HepG2 (cell line): ENCODE measurements around the gene UQCR10. TPM values are rescaled to one million over a fixed set of nuclear protein-coding genes. Genes with fewer than 3 reads are reported as not detected.
A peak's percentile ranks its signal among the peaks of the same experiment; 100 is the strongest.

Experiments
- AGO1 ChIP-seq: fragments of 200-400 bp; formaldehyde crosslinking; IDR thresholded peaks from 2 replicates; pipeline ENCODE4 v1.6.1; 2017; ENCODE audit warnings: mild to moderate bottlenecking, low read depth, low read length, moderate library complexity; ENCODE audit not compliant: poor library complexity, severe bottlenecking
- ELF1 ChIP-seq: sonication (generic); formaldehyde crosslinking; IDR thresholded peaks from 2 replicates; pipeline ENCODE4 v1.4.0; 2020; ENCODE audit warnings: missing genetic modification reagents
- FOSL2 ChIP-seq: sonication (generic); formaldehyde crosslinking; IDR thresholded peaks from 2 replicates; pipeline ENCODE4 v1.4.0; 2020; ENCODE audit warnings: missing genetic modification reagents
- FOXP1 ChIP-seq, 2 experiments: fragments of 450-650 bp in 1 of 2; IDR thresholded peaks; 2 replicates each; pipeline ENCODE4 v1.6.1; 2017 to 2018; ENCODE audit warnings: antibody characterized with exemption in 1 of 2
- HOXA3 ChIP-seq: sonication (generic); formaldehyde crosslinking; IDR thresholded peaks from 2 replicates; pipeline ENCODE4 v1.5.0; 2020; ENCODE audit warnings: missing genetic modification reagents
- KLF11 ChIP-seq: IDR thresholded peaks from 2 replicates; pipeline ENCODE4 v1.6.1; 2016; ENCODE audit warnings: missing compliant biosample characterization
- MYPOP ChIP-seq: sonication (generic); formaldehyde crosslinking; IDR thresholded peaks from 2 replicates; pipeline ENCODE4 v1.8.1; 2023; ENCODE audit warnings: mild to moderate bottlenecking, moderate library complexity, missing genetic modification reagents
- NFRKB ChIP-seq: fragments of 450-650 bp; IDR thresholded peaks from 2 replicates; pipeline ENCODE4 v1.6.1; 2017
- PATZ1 ChIP-seq: sonication (generic); formaldehyde crosslinking; IDR thresholded peaks from 2 replicates; pipeline ENCODE4 v1.4.0; 2020; ENCODE audit warnings: missing genetic modification reagents
- PAXIP1 ChIP-seq: sonication (generic); formaldehyde crosslinking; conservative IDR thresholded peaks from 2 replicates; pipeline ENCODE4 v1.4.0; 2020; ENCODE audit warnings: mild to moderate bottlenecking, missing genetic modification reagents, moderate library complexity
- PHF21A ChIP-seq: sonication (generic); formaldehyde crosslinking; IDR thresholded peaks from 2 replicates; pipeline ENCODE4 v1.5.0; 2020; ENCODE audit warnings: mild to moderate bottlenecking, missing genetic modification reagents
- PPARG ChIP-seq: conservative IDR thresholded peaks from 2 replicates; pipeline ENCODE4 v1.6.1; 2016; ENCODE audit warnings: missing biosample characterization, missing genetic modification reagents
- RBAK ChIP-seq: sonication (generic); formaldehyde crosslinking; IDR thresholded peaks from 2 replicates; pipeline ENCODE4 v1.5.1; 2020; ENCODE audit warnings: mild to moderate bottlenecking, missing genetic modification reagents
- SMYD3 ChIP-seq: sonication (generic); formaldehyde crosslinking; IDR thresholded peaks from 2 replicates; pipeline ENCODE4 v1.8.1; 2023; ENCODE audit warnings: mild to moderate bottlenecking, missing genetic modification reagents
- SOX6 ChIP-seq, 2 experiments: fragments of 450-650 bp in 1 of 2; sonication (generic) in 1 of 2; formaldehyde crosslinking in 1 of 2; IDR thresholded peaks; 2 replicates each; pipeline versions ENCODE4 v1.4.0 to v1.6.1; 2017 to 2020; ENCODE audit warnings: antibody characterized with exemption in 1 of 2, mild to moderate bottlenecking in 1 of 2, missing genetic modification reagents in 1 of 2
- TEAD3 ChIP-seq: optimal IDR thresholded peaks from 2 replicates; pipeline ENCODE3; 2016; ENCODE audit warnings: borderline replicate concordance
- THYN1 ChIP-seq: sonication (generic); formaldehyde crosslinking; IDR thresholded peaks from 2 replicates; pipeline ENCODE4 v1.8.1; 2023; ENCODE audit warnings: low read depth, mild to moderate bottlenecking, moderate library complexity, missing genetic modification reagents, borderline replicate concordance
- ZFP1 ChIP-seq: IDR thresholded peaks from 2 replicates; pipeline ENCODE4 v1.6.1; 2016
- ZFP82 ChIP-seq: sonication (generic); formaldehyde crosslinking; IDR thresholded peaks from 2 replicates; pipeline ENCODE4 v1.5.1; 2020; ENCODE audit warnings: mild to moderate bottlenecking, missing genetic modification reagents, borderline replicate concordance
- ZNF224 ChIP-seq: sonication (generic); formaldehyde crosslinking; IDR thresholded peaks from 2 replicates; pipeline ENCODE4 v1.5.0; 2020; ENCODE audit warnings: mild to moderate bottlenecking, missing genetic modification reagents
- ZNF263 ChIP-seq: sonication (generic); formaldehyde crosslinking; IDR thresholded peaks from 2 replicates; pipeline ENCODE4 v1.4.0; 2020; ENCODE audit warnings: missing genetic modification reagents
- ZNF275 ChIP-seq: sonication (generic); formaldehyde crosslinking; IDR thresholded peaks from 2 replicates; pipeline ENCODE4 v1.8.0; 2022; ENCODE audit warnings: missing genetic modification reagents, mild to moderate bottlenecking, inconsistent platforms, borderline replicate concordance
- ZNF672 ChIP-seq: sonication (generic); formaldehyde crosslinking; IDR thresholded peaks from 2 replicates; pipeline ENCODE4 v1.8.1; 2022; ENCODE audit warnings: missing genetic modification reagents
- ZNF747 ChIP-seq: sonication (generic); formaldehyde crosslinking; IDR thresholded peaks from 2 replicates; pipeline ENCODE4 v1.8.1; 2023; ENCODE audit warnings: missing genetic modification reagents, mild to moderate bottlenecking, borderline replicate concordance
- polyA plus RNA-seq, 8 experiments: library from polyadenylated mRNA; depleted of rRNA in 3 of 8; stranded (reverse) in 7 of 8; unstranded in 1 of 8; fragments of >200 nt; fragmentation: Illumina TruSeq in 4 of 8; extraction: Trizol in 4 of 8; gene quantifications; 2 replicates each; pipeline versions ENCODE4 v1.2.1 to v1.2.3, GENCODE V29; 2011 to 2016; ENCODE audit warnings: low read depth in 4 of 8, missing spikeins in 1 of 8, mixed read lengths in 1 of 8; ENCODE audit not compliant: insufficient read depth in 1 of 8
- total RNA-seq, 5 experiments: library from RNA; depleted of rRNA; stranded (reverse); fragments of >200 nt; fragmentation: Illumina TruSeq; extraction: Trizol; gene quantifications; 2 replicates each; pipeline ENCODE4 v1.2.3, GENCODE V29; 2016; ENCODE audit warnings: low read depth in 1 of 5

UQCR10 gene
- total and polyA plus RNA-seq, 2 of the 13 experiments (the other 11 are each of a cell fraction or from before 2014, with no cell fraction given), result 225 to 232 TPM

GRCh38 chr22:29769723-29770321, 2.7 kb downstream of the UQCR10 start (continued):
- TF ChIP-seq ZNF747 (CRISPR knock-in tag) (no peak), ZNF224 (CRISPR knock-in tag) (no peak), PHF21A (CRISPR knock-in tag) (peak; percentile 95), ZNF275 (CRISPR knock-in tag) (no peak), AGO1 (no peak), NFRKB (no peak), RBAK (CRISPR knock-in tag) (no peak), PATZ1 (CRISPR knock-in tag) (no peak), SOX6 (IDR thresholded peaks at IDR 0.05) (no peak), SOX6 (CRISPR knock-in tag; IDR thresholded peaks at IDR 0.05) (peak; percentile 92), ZNF672 (no peak), HOXA3 (CRISPR knock-in tag) (peak; percentile 35; the same call in 1 of the 2 replicates), ELF1 (CRISPR knock-in tag) (no peak), TEAD3 (peak; percentile 78), PPARG (peak; percentile 78), FOSL2 (CRISPR knock-in tag) (peak; percentile 56; the same call in 1 of the 2 replicates), ZNF263 (CRISPR knock-in tag) (no peak), SMYD3 (CRISPR knock-in tag) (0 out of 2 replicates have a peak, but pooled peaks have one; percentile 18), FOXP1 (IDR thresholded peaks at IDR 0.05) (no peak), FOXP1 (CRISPR knock-in tag; IDR thresholded peaks at IDR 0.05) (peak; percentile 64; the same call in 1 of the 2 replicates), ZFP82 (CRISPR knock-in tag) (no peak), KLF11 (CRISPR knock-in tag) (no peak), PAXIP1 (CRISPR knock-in tag) (peak; percentile 96), ZFP1 (CRISPR knock-in tag) (no peak), MYPOP (CRISPR knock-in tag) (0 out of 2 replicates have a peak, but pooled peaks have one; percentile 46), THYN1 (CRISPR knock-in tag) (no peak)
